Mesendoderm (in vitro differentiated cells): ENCODE measurements around the gene DAGLA.
"Not testable (repeated sequence)": the region's sequence is repeated elsewhere in the genome, so short reads cannot be mapped to it uniquely, and the experiment has no call there.

Source experiments
- DNase-seq: peaks from one replicate; pipeline ENCODE4 v3.0.0; 2013
- H2AK5ac ChIP-seq: 2 replicates; pipeline ENCODE4 v1.6.1; 2013; ENCODE audit warnings: low read length, inconsistent platforms
- H2BK120ac ChIP-seq: 2 replicates; pipeline ENCODE4 v1.6.1; 2013; ENCODE audit warnings: low read depth, mild to moderate bottlenecking, low read length, moderate library complexity, mixed read lengths
- H2BK15ac ChIP-seq: replicated peaks from 2 replicates; pipeline ENCODE4 v1.6.1; 2013; ENCODE audit warnings: low read depth, mild to moderate bottlenecking, moderate library complexity
- H2BK5ac ChIP-seq: 2 replicates; pipeline ENCODE4 v1.6.1; 2013; ENCODE audit warnings: low read length, inconsistent platforms
- H3K18ac ChIP-seq: 2 replicates; pipeline ENCODE4 v1.6.1; 2013; ENCODE audit warnings: mild to moderate bottlenecking, low read length, mixed read lengths
- H3K23ac ChIP-seq: one replicate; pipeline ENCODE4 v1.6.1; 2013; ENCODE audit warnings: low read length
- H3K27ac ChIP-seq: 2 replicates; pipeline ENCODE4 v1.5.1; 2013; ENCODE audit warnings: low read depth, mild to moderate bottlenecking, inconsistent platforms, low read length, moderate library complexity
- H3K27me3 ChIP-seq: 2 replicates; pipeline ENCODE4 v1.6.1; 2013; ENCODE audit warnings: low read length, control low read depth, mild to moderate bottlenecking, inconsistent platforms; ENCODE audit not compliant: insufficient read depth, poor library complexity
- H3K36me3 ChIP-seq: 2 replicates; pipeline ENCODE4 v1.6.1; 2013; ENCODE audit warnings: low read length, inconsistent platforms; ENCODE audit not compliant: control insufficient read depth, insufficient read depth
- H3K4ac ChIP-seq: one replicate; pipeline ENCODE4 v1.6.1; 2013; ENCODE audit warnings: low read depth, mild to moderate bottlenecking, low read length, moderate library complexity
- H3K4me1 ChIP-seq: 2 replicates; pipeline ENCODE4 v1.6.1; 2013; ENCODE audit warnings: low read depth, low read length, inconsistent platforms; ENCODE audit not compliant: control insufficient read depth
- H3K4me2 ChIP-seq: 2 replicates; pipeline ENCODE4 v1.6.1; 2013; ENCODE audit warnings: low read length
- H3K4me3 ChIP-seq: 2 replicates; pipeline ENCODE4 v1.5.1; 2013; ENCODE audit warnings: mild to moderate bottlenecking, low read length
- H3K56ac ChIP-seq: one replicate; pipeline ENCODE4 v1.6.1; 2013; ENCODE audit warnings: low read length
- H3K79me1 ChIP-seq: 2 replicates; pipeline ENCODE4 v1.6.1; 2013; ENCODE audit warnings: low read length, inconsistent platforms
- H3K79me2 ChIP-seq: 2 replicates; pipeline ENCODE4 v1.6.1; 2013; ENCODE audit warnings: mild to moderate bottlenecking, low read length; ENCODE audit not compliant: control insufficient read depth, insufficient read depth
- H3K9ac ChIP-seq: 2 replicates; pipeline ENCODE4 v1.6.1; 2013; ENCODE audit warnings: low read length, inconsistent platforms
- H4K5ac ChIP-seq: one replicate; pipeline ENCODE4 v1.6.1; 2013; ENCODE audit warnings: low read length
- H4K8ac ChIP-seq: one replicate; pipeline ENCODE4 v1.6.1; 2013; ENCODE audit warnings: low read depth, mild to moderate bottlenecking, control low read depth, low read length, moderate library complexity
- WGBS: extraction: QIAGEN DNeasy Blood & Tissue Kit; methylation state at CpG from one replicate; pipeline ENCODE4 v1.1.7; 2013; ENCODE audit warnings: low lambda C conversion rate, missing lambda C conversion rate; ENCODE audit not compliant: insufficient coverage; ENCODE audit errors: extremely low coverage; 5-methylcytosine and 5-hydroxymethylcytosine counted together

The DAGLA gene

DNA sequence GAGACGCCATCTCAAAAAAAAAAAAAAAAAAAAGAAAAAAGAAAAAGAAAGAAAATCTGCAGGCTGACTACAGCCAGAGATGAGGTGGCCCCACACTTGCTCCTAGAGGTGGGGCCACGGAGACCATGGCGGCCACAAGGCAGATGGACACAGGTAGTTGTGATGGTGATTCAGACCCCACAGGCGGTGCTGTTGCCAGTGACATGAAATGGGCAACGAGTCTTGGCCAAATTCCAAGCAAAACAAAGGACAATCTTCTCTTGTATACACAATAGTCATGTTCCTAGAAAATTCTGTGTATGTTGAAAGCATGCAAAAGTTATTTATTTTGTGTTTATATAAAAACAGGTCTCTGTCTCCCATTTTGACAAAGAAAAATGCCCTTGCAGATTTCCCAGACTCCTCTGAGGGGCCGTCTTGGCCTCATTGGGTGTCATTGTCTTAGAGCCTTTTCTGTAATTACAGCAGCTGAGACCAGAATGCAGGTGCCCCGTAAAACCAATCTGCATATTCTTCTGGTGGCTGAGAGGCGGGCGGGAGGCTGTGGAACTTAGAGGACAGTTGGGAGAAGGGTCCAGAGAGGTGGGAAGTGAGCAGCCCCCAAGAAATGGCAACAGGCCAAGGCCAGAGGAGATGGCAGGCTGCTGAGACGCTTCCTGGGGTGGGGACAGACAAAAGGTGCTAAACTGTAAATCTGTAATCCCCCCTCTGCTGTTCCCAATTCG lies 22.5 kb upstream of the DAGLA start:
- Histone ChIP-seq H2BK120ac (no peak overlapping the region), H3K18ac (no peak overlapping the region), H3K4me3 (no peak overlapping the region), H3K79me1 (no peaks in the 10 kb centered on the region), H2AK5ac (no peak overlapping the region), H2BK15ac (no peak overlapping the region), H3K4me1 (no peaks in the 10 kb centered on the region), H2BK5ac (no peak overlapping the region), H3K9ac (no peak overlapping the region), H4K8ac (no peak overlapping the region), H3K4me2 (no peak overlapping the region), H4K5ac (no peak overlapping the region), H3K27ac (no peak overlapping the region), H3K27me3 (no peaks in the 10 kb centered on the region), H3K23ac (no peak overlapping the region), H3K56ac (no peak overlapping the region), H3K36me3 (no peaks in the 10 kb centered on the region), H3K4ac (no peak overlapping the region), H3K79me2 (no peaks in the 10 kb centered on the region)
- WGBS: no CpG with 5 or more reads among the region's 11 CpGs
- DNase-seq: no peak

DNA sequence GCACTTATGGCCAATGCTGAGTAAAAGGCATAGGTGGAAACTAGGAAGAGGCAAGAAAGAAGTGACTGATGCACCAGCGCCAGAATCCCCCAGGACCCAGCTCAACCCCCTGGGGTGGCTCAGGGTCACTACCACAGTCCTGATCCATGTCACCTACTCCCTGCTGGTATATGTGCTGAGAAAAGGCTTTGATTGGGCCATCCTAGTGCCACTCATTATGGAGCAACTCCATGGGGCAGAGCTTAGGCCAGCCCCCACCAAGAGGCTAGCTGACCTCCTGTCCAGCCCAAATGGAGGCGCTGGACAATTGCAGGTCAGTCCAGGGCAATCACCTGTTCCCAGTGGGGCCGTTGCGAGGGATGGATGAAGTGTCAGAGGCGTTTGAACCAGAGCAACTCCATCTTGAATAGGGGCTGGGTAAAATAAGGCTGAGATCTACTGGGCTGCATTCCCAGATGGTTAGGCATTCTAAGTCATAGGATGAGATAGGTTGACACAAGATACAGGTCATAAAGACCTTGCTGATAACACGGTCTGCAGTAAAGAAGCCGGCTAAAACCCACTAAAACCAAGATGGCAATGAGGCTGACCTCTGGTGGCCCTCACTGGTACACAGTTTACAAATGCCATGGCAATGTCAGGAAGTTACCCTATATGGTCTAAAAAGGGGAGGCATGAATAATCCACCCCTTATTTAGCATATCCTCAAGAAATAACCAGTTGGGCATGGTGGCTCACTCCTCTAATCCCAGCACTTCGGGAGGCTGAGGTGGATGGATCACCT lies 20.6 kb upstream of the DAGLA start:
- H3K18ac ChIP-seq: no peak overlapping the region
- no peak overlapping the region for H3K27ac ChIP-seq
- H4K8ac ChIP-seq: no peak overlapping the region
- H2BK120ac ChIP-seq: no peak overlapping the region
- H3K23ac ChIP-seq: no peak overlapping the region
- no peaks in the 10 kb centered on the region for H3K27me3 ChIP-seq
- no peaks in the 10 kb centered on the region for H3K36me3 ChIP-seq
- no peak overlapping the region for H3K56ac ChIP-seq
- no peak overlapping the region for H3K4me2 ChIP-seq
- H3K9ac ChIP-seq: no peak overlapping the region
- DNase-seq: peak; percentile 60
- no peak overlapping the region for H2BK5ac ChIP-seq
- no peak overlapping the region for H3K4me3 ChIP-seq
- no peak overlapping the region for H2BK15ac ChIP-seq
- WGBS: no CpG with 5 or more reads among the region's 8 CpGs
- H3K79me1 ChIP-seq: no peaks in the 10 kb centered on the region
- no peak overlapping the region for H4K5ac ChIP-seq
- no peak overlapping the region for H2AK5ac ChIP-seq
- no peaks in the 10 kb centered on the region for H3K79me2 ChIP-seq
- H3K4ac ChIP-seq: no peak overlapping the region
- no peaks in the 10 kb centered on the region for H3K4me1 ChIP-seq

DNA sequence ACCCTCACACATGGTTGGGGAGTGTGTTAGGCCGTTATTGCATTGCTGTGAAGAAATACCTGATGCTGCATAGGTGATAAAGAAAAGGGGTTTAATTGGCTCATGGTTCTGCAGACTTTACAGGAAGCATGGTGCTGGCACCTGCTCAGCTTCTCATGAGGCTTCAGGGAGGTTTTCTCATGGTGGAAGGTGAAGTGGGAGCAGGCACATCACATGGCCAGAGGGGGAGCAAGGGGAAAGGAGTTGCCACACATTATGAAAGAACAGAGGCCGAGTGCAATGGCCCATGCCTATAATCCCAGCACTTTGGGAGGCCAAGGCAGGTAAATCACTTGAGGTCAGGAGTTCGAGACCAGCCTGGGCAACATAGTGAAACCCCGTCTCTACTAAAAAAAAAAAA lies 19.2 kb upstream of the DAGLA start:
- not testable (repeated sequence) for H3K56ac ChIP-seq, H3K4me2 ChIP-seq, H2AK5ac ChIP-seq, H3K79me2 ChIP-seq, H3K23ac ChIP-seq, H3K27me3 ChIP-seq, H2BK120ac ChIP-seq, H4K8ac ChIP-seq, H2BK5ac ChIP-seq, H3K18ac ChIP-seq, DNase-seq, H3K79me1 ChIP-seq, H3K4me1 ChIP-seq, H2BK15ac ChIP-seq, H3K27ac ChIP-seq, H3K36me3 ChIP-seq, H4K5ac ChIP-seq, H3K4ac ChIP-seq, H3K9ac ChIP-seq, H3K4me3 ChIP-seq
- no CpG with 5 or more reads among the region's 4 CpGs for WGBS

DNA sequence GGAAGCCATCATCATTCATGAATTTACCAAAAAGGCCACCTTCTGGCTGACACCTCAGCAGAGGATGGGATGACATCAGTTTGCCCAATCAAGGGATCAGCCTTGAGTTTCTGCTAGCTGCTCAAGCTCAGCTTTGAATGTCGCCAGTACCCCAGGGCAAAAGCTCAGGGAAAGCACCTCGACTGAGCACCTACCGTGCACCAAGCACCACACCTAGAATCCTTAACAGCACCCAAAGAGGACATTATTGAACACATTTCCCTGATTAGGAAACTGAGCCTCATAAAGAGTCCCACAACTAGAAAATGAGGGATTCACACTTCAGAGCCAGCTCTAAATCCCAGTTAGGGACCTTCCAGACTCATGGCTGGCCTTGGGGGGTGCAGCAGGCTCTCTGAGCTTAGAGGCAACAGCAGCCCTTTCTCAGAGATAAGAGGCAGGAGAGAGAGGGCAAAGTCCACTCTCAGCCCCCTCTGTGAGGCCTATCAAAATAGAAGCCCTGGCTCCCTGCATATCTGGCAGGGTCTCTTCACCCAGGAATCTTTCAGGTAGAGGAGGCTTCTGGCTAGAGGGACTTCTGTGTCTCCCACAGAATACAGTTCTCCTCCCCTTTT lies 13.4 kb upstream of the DAGLA start:
- Histone ChIP-seq H4K5ac (no peak overlapping the region), H3K4me1 (no peaks in the 10 kb centered on the region), H2BK15ac (no peak overlapping the region), H2BK120ac (no peak overlapping the region), H2AK5ac (no peak overlapping the region), H3K4me3 (no peak overlapping the region), H3K79me1 (no peaks in the 10 kb centered on the region), H4K8ac (no peak overlapping the region), H3K4me2 (no peak overlapping the region), H3K27ac (no peak overlapping the region), H3K23ac (no peak overlapping the region), H3K9ac (no peak overlapping the region), H3K4ac (no peak overlapping the region), H3K27me3 (no peaks in the 10 kb centered on the region), H3K36me3 (no peaks in the 10 kb centered on the region), H3K56ac (no peak overlapping the region), H3K79me2 (no peaks in the 10 kb centered on the region), H3K18ac (no peak overlapping the region), H2BK5ac (no peak overlapping the region)
- WGBS: no CpG with 5 or more reads among the region's 3 CpGs
- peak; percentile 61 for DNase-seq

DNA sequence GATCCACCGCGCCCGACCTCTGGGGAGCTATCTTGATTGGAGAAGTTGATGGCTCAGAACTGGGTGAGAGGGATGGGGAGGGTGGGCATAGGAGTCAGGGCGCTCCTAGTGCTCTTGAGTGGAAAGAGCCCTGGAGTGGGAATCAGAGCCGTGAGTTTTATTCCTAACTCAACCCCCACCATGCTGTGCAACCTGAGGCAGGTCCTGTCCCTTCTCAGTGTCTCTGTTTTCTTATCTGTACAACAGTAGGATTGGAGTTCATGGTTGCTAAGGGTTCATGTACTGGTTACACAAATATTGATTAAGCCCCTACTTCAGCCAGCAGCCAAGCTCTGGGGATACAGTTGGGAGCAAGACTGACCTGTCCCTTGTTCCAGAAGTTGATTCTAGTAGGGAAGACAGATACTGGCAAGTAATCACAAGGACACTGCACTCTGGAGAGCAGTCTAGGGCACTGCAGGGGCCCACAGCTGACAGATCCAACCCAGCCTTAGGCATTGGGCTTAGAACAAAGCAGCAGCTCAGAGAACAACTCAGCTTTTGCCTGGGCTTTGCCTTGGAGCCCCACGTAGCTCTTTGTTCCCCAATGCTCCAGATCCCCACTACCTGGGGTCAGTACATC lies 12.4 kb upstream of the DAGLA start:
- Histone ChIP-seq H3K27ac (no peak overlapping the region), H3K18ac (no peak overlapping the region), H3K9ac (no peak overlapping the region), H4K8ac (no peak overlapping the region), H3K36me3 (no peaks in the 10 kb centered on the region), H3K56ac (no peak overlapping the region), H3K79me2 (no peaks in the 10 kb centered on the region), H2AK5ac (no peak overlapping the region), H3K4me1 (no peaks in the 10 kb centered on the region), H2BK5ac (no peak overlapping the region), H3K4ac (no peak overlapping the region), H4K5ac (no peak overlapping the region), H3K23ac (no peak overlapping the region), H2BK120ac (no peak overlapping the region), H3K4me2 (no peak overlapping the region), H3K4me3 (no peak overlapping the region), H2BK15ac (no peak overlapping the region), H3K27me3 (no peaks in the 10 kb centered on the region), H3K79me1 (no peaks in the 10 kb centered on the region)
- DNase-seq: peak; percentile 49
- no CpG with 5 or more reads among the region's 6 CpGs for WGBS
